GM12873 (cell line): ENCODE measurements around the gene ATP8A2.

ENCODE experiments used
- TF ChIP-seq, protein P1 (sequence below): IDR thresholded peaks from 2 replicates; pipeline ENCODE4 v1.5.1; 2012; ENCODE audit warnings: low read depth, mild to moderate bottlenecking, moderate library complexity, low read length, control low read depth; ENCODE audit not compliant: insufficient read depth; ENCODE audit errors: missing control alignments

Gene ATP8A2

GRCh38 chr13:25899464-25899863, 527.7 kb downstream of the ATP8A2 start:
- TF ChIP-seq, protein P1, sequence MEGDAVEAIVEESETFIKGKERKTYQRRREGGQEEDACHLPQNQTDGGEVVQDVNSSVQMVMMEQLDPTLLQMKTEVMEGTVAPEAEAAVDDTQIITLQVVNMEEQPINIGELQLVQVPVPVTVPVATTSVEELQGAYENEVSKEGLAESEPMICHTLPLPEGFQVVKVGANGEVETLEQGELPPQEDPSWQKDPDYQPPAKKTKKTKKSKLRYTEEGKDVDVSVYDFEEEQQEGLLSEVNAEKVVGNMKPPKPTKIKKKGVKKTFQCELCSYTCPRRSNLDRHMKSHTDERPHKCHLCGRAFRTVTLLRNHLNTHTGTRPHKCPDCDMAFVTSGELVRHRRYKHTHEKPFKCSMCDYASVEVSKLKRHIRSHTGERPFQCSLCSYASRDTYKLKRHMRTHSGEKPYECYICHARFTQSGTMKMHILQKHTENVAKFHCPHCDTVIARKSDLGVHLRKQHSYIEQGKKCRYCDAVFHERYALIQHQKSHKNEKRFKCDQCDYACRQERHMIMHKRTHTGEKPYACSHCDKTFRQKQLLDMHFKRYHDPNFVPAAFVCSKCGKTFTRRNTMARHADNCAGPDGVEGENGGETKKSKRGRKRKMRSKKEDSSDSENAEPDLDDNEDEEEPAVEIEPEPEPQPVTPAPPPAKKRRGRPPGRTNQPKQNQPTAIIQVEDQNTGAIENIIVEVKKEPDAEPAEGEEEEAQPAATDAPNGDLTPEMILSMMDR = no peak

- TF ChIP-seq, protein P1 = no peak
Observed at GRCh38 chr13:25899952-25900351, 528.2 kb downstream of the ATP8A2 start.

- TF ChIP-seq, protein P1 = no peak
Observed at GRCh38 chr13:25901460-25902376, 529.9 kb downstream of the ATP8A2 start.

DNA sequence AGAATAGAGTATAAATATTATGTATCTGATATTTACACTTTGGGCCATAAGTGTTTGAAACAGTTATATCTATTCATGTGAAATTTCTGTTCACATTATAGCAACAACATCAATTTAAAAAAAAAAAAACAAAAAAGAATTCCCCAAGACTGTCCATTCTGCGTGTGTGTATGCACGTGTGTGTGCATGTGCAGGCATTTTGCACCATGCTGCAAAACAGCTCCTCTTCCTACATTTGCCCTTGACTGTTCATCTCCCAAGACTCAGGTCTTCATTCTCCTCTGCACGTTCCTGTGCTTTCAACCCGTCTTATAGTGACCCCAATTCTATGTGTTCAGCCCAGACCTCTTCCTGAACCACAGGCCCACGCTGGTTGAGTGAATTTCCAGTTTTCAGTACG, 530.7 kb downstream of the ATP8A2 start:
- TF ChIP-seq, protein P1 = no peak

- TF ChIP-seq, protein P1 = no peak
Observed at GRCh38 chr13:25902891-25903341, 531.1 kb downstream of the ATP8A2 start.

DNA sequence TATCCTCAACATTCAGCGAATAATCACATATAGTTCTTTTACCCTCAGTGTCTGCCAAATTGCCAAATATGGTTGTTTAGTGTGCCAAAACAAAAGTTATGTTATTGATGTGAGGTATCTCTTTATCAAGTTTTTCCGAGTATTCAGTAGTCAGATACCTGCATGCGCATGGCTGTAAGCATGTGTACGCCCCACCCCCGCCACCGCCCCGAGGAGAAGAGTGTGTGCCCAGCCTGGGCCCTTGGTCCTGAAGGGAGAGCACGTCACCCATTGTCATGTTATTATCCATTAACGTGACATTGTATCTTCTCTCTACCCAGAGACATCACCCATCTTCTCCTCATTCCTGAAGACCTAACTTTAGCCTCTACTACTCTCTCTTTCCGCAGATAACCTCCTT, 533.1 kb downstream of the ATP8A2 start:
- TF ChIP-seq, protein P1 = no peak

GRCh38 chr13:25905611-25906010, 533.8 kb downstream of the ATP8A2 start:
- TF ChIP-seq, protein P1 = no peak
